Retinal pigment epithelial cell (primary cell): ENCODE data around the gene MATCAP1.

Experiments used
- DNase-seq: peaks from one replicate; pipeline ENCODE4 v3.0.0-alpha.2; 2010; ENCODE audit warnings: low read depth
- H3K4me3 ChIP-seq: 2 replicates; pipeline ENCODE4 v1.5.1; 2011; ENCODE audit warnings: mild to moderate bottlenecking, low read length, control low read depth, moderate library complexity
- CTCF ChIP-seq: conservative IDR thresholded peaks from 2 replicates; pipeline ENCODE4 v1.5.1; 2011; ENCODE audit warnings: low read depth, low read length, control low read depth, inconsistent platforms

The MATCAP1 gene

GRCh38 chr16:67137605-67138004, 46.2 kb downstream of the MATCAP1 start:
- no peak for TF ChIP-seq CTCF
- no peak for DNase-seq
- H3K4me3 ChIP-seq: no peak overlapping the region

- no peak overlapping the region for H3K4me3 ChIP-seq
- TF ChIP-seq CTCF: no peak
- DNase-seq: no peak
Observed at GRCh38 chr16:67129422-67129821, 54.3 kb downstream of the MATCAP1 start.

- no peak for TF ChIP-seq CTCF
- no peak for DNase-seq
- H3K4me3 ChIP-seq: no peak overlapping the region
Observed at GRCh38 chr16:67128887-67129286, 54.9 kb downstream of the MATCAP1 start.

GRCh38 chr16:67128417-67128816, 55.3 kb downstream of the MATCAP1 start:
- H3K4me3 ChIP-seq: no peak overlapping the region
- TF ChIP-seq CTCF: no peak
- no peak for DNase-seq
